C4-2B (cell line): ENCODE data around the gene AGPAT3.

ENCODE experiments used
- ZFX ChIP-seq: fragments of 450-650 bp; IDR thresholded peaks from 2 replicates; pipeline ENCODE4 v1.6.1; 2017
- TF ChIP-seq, protein P1 (sequence below): fragments of 450-650 bp; conservative IDR thresholded peaks from 2 replicates; pipeline ENCODE4 v1.5.1; 2017; ENCODE audit warnings: mild to moderate bottlenecking

DNA sequence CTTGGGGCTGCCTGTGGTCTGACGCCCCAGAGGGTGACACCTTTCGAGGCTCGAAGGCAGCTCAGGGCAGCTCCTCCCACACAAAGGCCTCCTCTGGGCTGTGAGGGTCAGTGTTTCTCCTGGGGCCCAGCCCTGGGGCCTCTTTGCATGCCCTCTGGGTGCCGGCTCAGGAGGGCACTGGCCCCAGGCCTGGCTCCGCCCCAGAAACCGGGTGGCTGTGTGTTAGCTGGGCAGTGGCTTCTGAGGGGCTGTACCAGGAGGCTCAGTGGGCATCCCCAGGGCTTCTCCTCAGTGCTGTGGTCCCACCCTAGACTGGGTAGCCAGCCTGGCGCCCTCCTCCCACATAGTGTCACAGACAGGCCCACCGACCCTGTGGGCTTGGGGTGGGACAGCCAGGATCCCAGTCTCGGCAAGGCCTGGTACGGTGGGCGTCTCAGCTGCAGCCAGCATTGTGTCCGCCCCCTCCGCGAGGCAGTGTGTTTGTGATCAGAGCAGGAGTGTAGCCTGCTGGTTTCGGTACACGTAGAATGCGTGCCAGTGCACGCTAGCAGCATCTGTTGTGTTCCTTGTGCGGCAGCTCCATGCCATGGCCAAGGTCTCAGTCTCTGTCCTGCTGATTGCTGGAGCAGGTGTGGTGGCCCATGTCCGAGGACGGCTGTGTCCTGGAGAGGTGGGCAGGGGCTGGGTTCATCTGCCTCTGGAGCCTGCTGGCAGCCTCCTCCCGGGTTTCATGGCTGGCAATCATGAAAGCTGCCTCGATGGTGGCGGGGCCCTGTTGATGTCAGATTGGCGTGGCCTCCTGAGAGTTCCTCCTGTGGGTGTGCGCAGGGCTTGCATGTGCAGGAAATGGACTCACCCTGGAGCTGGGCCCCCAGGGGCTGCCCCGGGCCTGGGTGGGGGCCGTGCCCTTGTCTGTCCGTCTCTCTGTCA is 47.6 kb upstream of the AGPAT3 start:
- TF ChIP-seq, protein P1, sequence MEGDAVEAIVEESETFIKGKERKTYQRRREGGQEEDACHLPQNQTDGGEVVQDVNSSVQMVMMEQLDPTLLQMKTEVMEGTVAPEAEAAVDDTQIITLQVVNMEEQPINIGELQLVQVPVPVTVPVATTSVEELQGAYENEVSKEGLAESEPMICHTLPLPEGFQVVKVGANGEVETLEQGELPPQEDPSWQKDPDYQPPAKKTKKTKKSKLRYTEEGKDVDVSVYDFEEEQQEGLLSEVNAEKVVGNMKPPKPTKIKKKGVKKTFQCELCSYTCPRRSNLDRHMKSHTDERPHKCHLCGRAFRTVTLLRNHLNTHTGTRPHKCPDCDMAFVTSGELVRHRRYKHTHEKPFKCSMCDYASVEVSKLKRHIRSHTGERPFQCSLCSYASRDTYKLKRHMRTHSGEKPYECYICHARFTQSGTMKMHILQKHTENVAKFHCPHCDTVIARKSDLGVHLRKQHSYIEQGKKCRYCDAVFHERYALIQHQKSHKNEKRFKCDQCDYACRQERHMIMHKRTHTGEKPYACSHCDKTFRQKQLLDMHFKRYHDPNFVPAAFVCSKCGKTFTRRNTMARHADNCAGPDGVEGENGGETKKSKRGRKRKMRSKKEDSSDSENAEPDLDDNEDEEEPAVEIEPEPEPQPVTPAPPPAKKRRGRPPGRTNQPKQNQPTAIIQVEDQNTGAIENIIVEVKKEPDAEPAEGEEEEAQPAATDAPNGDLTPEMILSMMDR = no peak
- TF ChIP-seq ZFX = no peak
